Measurements from ENCODE around the gene MAFG. TPM values are rescaled to one million over a fixed set of nuclear protein-coding genes. Genes with fewer than 3 reads are reported as not detected.

MAFG gene
- total and polyA plus RNA-seq, 2 of the 13 experiments (the other 11 are each of a cell fraction or from before 2014, with no cell fraction given) = 14.5 to 20.0 TPM

GRCh38 chr17:81890447-81891302 lies 36.9 kb downstream of the MAFG start (continued):
- no peak for TF ChIP-seq ELF4 (CRISPR knock-in tag; IDR thresholded peaks at IDR 0.05; ENCODE audit: borderline replicate concordance)
- TF ChIP-seq FOSL2 (CRISPR knock-in tag; IDR thresholded peaks at IDR 0.05) = no peak; the same call in 1 of the 2 replicates
- no peak for TF ChIP-seq MXD4 (CRISPR knock-in tag; IDR thresholded peaks at IDR 0.05)
- TF ChIP-seq IRF2 (CRISPR knock-in tag; IDR thresholded peaks at IDR 0.05) = no peak
- no peak for TF ChIP-seq THAP8 (CRISPR knock-in tag; IDR thresholded peaks at IDR 0.05; ENCODE audit: borderline replicate concordance)
- no peak for TF ChIP-seq ZKSCAN5 (CRISPR knock-in tag; IDR thresholded peaks at IDR 0.05)
- no peak for TF ChIP-seq PLSCR1 (CRISPR knock-in tag; IDR thresholded peaks at IDR 0.05; ENCODE audit: borderline replicate concordance)
- TF ChIP-seq SUZ12 (IDR thresholded peaks at IDR 0.05; ENCODE audit: low read depth, low read length) = no peak
- no peak for TF ChIP-seq NR3C1 (CRISPR knock-in tag; IDR thresholded peaks at IDR 0.05)
- 0 out of 2 replicates have a peak, but pooled peaks have one; percentile 32 for TF ChIP-seq ZGPAT (CRISPR knock-in tag; IDR thresholded peaks at IDR 0.05)
- no peak for TF ChIP-seq TCF12 (IDR thresholded peaks at IDR 0.05)
- TF ChIP-seq TCF12 (CRISPR knock-in tag; IDR thresholded peaks at IDR 0.05) = no peak
- no peak for TF ChIP-seq KDM6A (CRISPR knock-in tag; IDR thresholded peaks at IDR 0.05; ENCODE audit: low read depth)
- TF ChIP-seq ZBTB10 (CRISPR knock-in tag; IDR thresholded peaks at IDR 0.05; ENCODE audit: borderline replicate concordance) = no peak
- no peak for TF ChIP-seq BATF2 (CRISPR knock-in tag; IDR thresholded peaks at IDR 0.05)
- no peak for TF ChIP-seq ZFP36 (IDR thresholded peaks at IDR 0.05; ENCODE audit: borderline replicate concordance, low read depth, low read length, partially characterized antibody)
- TF ChIP-seq HIVEP1 (CRISPR knock-in tag; IDR thresholded peaks at IDR 0.05) = peak; percentile 20; the same call in 1 of the 2 replicates
- no peak for TF ChIP-seq ZNF513 (CRISPR knock-in tag; conservative IDR thresholded peaks at IDR 0.05)
- TF ChIP-seq MEIS2 (CRISPR knock-in tag; IDR thresholded peaks at IDR 0.05) = no peak
- TF ChIP-seq HMGA1 (CRISPR knock-in tag; conservative IDR thresholded peaks at IDR 0.05) = no peak
- no peak for TF ChIP-seq RFXAP (CRISPR knock-in tag; IDR thresholded peaks at IDR 0.05; ENCODE audit: borderline replicate concordance)

Data from HepG2 (cell line).